Measurements from ENCODE around the gene ANKRD34C.
"Not testable (repeated sequence)": the region's sequence is repeated elsewhere in the genome, so short reads cannot be mapped to it uniquely, and the experiment has no call there.

Gene ANKRD34C

DNA sequence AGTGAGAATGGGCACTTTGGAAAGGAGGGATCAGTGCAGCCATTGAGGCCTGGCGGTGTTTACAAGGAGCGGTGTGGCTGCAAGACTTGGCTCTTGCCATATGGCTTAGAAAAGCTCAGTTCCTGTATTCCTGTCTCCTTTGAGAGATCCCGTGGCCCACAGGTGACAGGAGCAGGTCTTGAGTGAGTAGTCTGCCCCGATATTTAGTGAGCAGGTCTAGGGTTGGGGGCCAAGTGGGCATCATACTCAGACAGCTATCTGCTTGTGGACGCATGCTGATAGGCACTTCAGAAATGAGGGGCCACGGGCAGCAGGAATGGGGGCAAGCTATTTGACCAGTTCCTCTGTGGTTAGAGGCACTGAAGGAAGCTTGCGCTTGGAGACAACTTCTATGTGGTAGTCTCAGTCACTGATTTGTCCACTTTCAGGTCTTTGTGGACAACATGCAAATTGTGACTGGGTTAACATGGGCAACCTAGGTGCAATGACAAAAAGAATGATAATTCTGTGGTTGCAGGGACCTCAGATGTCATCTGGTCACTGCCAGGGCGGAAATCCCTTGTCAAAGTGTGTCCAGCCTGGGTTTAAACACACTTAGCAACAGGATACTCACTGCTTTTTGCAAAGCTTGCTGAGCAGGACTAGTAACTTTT is 29.5 kb downstream of the ANKRD34C start:
- DNase-seq, result no peak

GRCh38 chr15:79314186-79314585 is 31.7 kb downstream of the ANKRD34C start:
- DNase-seq, result no peak

DNA sequence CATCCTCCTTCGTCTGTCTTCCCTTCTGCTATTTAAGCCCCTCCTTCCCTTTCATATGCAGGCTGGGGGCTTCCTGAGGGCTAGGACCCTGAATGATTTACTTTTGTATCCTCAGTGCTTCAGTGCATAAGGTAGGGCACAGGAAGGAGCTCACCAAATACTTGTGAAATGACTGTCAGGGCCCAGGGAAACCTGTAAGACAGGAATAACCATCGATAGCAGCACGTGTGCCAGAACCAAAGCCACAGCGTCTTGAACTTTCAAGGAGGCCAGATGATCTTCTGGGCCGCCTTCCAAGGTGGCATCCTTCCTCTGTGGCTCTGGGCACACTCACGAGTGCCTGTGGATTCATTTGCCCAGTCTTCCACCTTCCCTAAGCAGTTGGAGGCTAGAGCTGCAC is 32.3 kb downstream of the ANKRD34C start:
- DNase-seq, result no peak

DNA sequence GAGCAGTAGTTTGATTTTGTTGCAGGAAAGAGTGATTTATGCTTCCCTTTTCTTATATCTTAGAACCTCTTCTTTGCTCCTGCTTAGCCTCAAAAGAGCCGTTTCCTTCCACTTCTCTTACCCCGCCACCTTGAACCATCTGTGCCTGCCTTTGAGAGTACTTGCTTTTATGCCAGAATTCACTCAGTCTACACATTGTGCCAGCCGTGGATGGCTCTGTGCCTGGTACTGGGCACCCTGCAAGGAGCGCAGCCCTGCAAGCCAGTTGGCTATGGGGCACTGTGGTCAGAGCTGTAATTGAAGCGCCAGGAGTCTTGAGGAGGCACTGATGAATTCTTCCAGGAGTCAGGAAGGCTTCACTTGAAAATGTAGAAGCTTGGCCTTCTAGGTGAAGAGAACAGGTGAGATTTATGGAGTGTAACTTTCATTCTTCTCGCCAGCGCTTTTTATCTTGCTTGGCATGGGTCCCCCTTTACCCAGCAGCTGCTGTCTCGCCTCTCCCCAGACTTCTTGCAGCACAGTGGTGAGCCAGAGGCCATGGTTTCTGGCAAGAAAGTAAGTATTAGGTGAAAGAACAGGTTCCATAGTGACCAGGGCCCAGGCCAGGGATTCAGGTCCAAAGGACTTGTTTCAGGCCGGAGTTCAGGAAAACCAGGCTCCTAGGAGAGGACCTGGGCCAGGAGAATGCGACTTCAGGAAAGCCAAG is 33.3 kb downstream of the ANKRD34C start:
- no peak for DNase-seq

DNA sequence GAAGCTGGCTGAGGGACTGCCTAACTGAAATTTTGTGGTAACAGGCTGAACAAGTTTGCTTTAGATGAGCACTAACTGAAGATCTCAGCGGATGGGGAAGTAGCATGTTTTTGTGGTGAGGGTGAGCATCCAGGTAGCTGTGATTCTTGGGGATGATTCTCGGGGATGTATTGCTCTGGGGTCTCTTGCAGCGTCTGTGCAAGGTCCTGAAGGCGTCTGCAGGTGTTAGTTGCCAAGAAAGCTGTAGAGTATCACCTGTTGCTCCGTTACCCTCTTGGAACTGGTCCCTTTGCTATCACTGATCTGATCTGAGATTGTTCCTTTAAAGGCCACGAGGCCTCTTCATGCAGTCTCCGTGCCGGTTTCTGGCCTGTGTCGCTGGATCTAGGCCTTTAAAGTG is 34.3 kb downstream of the ANKRD34C start:
- no peak for DNase-seq

DNA sequence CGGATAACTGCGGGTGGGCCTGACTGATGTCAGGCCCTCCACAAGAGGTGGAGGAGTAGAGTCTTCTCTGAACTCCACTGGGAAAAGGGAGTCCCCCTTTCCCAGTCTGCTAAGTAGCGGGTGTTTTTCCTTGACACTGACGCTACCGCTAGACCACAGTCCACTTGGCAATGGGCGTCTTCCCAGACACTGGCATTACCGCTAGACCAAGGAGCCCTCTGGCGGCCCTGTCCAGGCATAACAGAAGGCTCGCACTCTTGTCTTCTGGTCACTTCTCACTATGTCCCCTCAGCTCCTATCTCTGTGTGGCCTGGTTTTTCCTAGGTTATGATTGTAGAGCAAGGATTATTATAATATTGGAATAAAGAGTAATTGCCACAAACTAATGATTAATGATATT is 37.5 kb downstream of the ANKRD34C start:
- DNase-seq, result not testable (repeated sequence)

DNA sequence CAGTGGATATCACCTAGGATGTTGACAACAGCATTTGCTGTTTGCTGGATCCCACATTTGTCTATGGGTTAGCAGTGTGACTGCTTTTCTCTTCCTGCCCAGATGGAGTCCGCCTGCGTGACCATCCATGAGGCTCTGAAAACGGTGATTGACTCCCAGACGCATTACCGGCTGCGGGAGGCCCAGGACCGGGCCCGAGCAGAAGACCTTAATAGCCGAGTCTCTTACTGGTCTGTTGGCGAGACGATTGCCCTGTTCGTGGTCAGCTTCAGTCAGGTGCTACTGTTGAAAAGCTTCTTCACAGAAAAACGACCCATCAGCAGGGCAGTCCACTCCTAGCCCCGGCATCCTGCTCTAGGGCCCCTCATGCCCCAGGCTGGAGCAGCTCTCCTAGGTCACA is 39.4 kb downstream of the ANKRD34C start:
- DNase-seq, result no peak

GRCh38 chr15:79322306-79322705 is 39.8 kb downstream of the ANKRD34C start:
- no peak for DNase-seq

DNA sequence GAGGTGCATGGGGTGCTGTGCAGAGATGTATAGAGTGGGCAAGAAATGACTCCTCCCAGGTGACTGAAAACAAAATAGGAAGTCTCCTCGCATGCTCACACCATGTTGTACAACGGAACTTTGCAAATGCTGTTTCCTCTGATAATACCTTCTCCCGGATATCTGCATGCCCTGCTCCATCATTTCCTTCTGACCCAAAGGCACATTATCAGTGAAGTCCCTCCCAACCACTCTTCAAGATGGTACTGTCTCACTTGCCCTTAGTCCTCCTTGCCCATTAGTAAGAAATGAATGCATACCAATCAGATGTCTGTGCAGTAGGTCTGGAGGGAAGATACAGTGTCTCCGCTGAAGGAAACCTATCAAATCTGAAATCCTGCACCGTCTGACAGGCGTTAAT is 40.4 kb downstream of the ANKRD34C start:
- no peak for DNase-seq

DNA sequence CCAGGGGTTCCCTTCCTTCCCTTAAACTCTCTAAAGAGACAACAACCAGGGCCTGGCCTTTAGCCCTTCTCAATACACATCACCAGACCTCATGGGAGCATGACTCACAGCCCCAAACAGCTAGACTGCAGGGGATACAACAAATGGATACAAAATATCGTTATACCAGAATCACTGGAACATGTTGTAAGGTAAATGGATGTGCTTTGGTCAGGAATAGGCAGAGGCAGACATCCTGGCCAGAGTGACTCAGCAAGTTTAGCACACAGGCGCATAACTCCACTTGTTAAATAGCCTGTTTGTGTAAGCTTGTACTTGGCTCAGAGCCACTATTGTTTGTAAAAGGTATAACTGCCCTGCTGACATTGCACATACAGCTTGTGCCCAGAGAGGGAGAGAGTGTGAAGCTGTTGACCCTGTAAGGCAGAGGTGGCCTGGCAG is 46.7 kb downstream of the ANKRD34C start:
- no peak for DNase-seq
